GM13977 (cell line): ENCODE results near the gene TGM2.

Experiments used
- DNase-seq: peaks from one replicate; pipeline ENCODE4 v3.0.0; 2012; ENCODE audit warnings: low spot score
- CTCF ChIP-seq: IDR thresholded peaks from 2 replicates; pipeline ENCODE4 v1.5.1; 2012; ENCODE audit warnings: mild to moderate bottlenecking, control low read depth; ENCODE audit not compliant: insufficient read depth; ENCODE audit errors: extremely low read depth, missing control alignments
- in situ Hi-C: fragments of 300-500 bp; cut with MboI; formaldehyde crosslinking; loops from one replicate; pipeline ENCODE4 v1.12.0; 2022; ENCODE audit warnings: low sequenced_read_pairs, low pct_unique_long_range_greater_than_20kb, mixed read lengths, inconsistent platforms; ENCODE audit not compliant: unreplicated experiment

The TGM2 gene

GRCh38 chr20:38180781-38181180 is 15.7 kb upstream of the TGM2 start:
- in situ Hi-C loops: no loop called here
- TF ChIP-seq CTCF: no peak
- no peak for DNase-seq

GRCh38 chr20:38179846-38180245 is 14.8 kb upstream of the TGM2 start:
- no peak for DNase-seq
- no peak for TF ChIP-seq CTCF
- in situ Hi-C loops: no loop called here

GRCh38 chr20:38178581-38178980 is 13.5 kb upstream of the TGM2 start:
- in situ Hi-C loops: no loop called here
- no peak for DNase-seq
- no peak for TF ChIP-seq CTCF

GRCh38 chr20:38178065-38178491 is 13.0 kb upstream of the TGM2 start:
- in situ Hi-C loops: no loop called here
- DNase-seq: no peak
- no peak for TF ChIP-seq CTCF

GRCh38 chr20:38177201-38177600 is 12.1 kb upstream of the TGM2 start:
- DNase-seq: no peak
- no peak for TF ChIP-seq CTCF
- in situ Hi-C loops: no loop called here

- in situ Hi-C loops: no loop called here
- DNase-seq: no peak
- TF ChIP-seq CTCF: no peak
These were observed 10.5 kb upstream of the TGM2 start for GRCh38 chr20:38175304-38176180.
